ENCODE data around the gene EML4. TPM values are rescaled to one million over a fixed set of nuclear protein-coding genes. Genes with fewer than 3 reads are reported as not detected.
A peak's percentile ranks its signal among the peaks of the same experiment; 100 is the strongest.

EML4 gene
- total RNA-seq, 1 donor from 2014 or later: 117 TPM

DNA sequence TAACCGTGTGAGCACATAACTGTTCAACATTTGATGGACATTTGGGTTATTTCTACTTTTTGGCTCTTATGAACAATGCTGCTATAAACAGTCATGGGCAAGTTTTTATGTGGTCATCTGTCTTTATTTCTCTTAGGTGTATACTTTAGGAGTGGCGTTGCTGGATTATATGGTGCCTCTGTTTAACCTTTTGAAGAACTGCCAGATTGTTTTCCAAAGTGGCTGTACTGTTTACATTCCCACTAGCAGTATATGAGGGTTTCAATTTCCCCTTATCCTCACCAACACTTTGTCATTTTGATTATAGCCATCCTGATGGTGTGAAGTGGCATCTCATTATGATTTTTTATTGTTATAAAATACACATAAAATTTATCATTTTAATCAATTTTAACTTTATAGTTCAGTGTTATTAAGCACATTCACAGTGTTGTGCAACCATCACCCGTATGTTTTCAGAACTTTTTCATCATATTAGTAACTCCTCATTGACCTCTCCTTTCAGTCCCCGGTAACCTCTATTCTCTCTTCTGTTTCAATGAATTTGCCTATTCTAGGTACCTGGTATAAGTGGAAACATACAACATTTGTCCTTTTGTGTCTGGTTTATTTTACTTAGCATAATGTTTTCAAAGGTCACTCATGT lies 55.4 kb downstream of the EML4 start:
- H3K27ac Mint-ChIP-seq: peak overlapping the region; percentile 33
- no peaks in the 10 kb centered on the region for H3K9me3 Mint-ChIP-seq
- no peak for DNase-seq (ENCODE audit: extremely low spot score, unreplicated experiment)
- H3K4me1 Mint-ChIP-seq (ENCODE audit: unreplicated experiment): peaks cover 28% of the 10 kb centered on the region
- H3K36me3 Mint-ChIP-seq: peaks cover 15% of the 10 kb centered on the region
- TF ChIP-seq CTCF (conservative IDR thresholded peaks at IDR 0.05): no peak
- no peaks in the 10 kb centered on the region for H3K27me3 Mint-ChIP-seq
- H3K4me3 Mint-ChIP-seq: no peak overlapping the region

DNA sequence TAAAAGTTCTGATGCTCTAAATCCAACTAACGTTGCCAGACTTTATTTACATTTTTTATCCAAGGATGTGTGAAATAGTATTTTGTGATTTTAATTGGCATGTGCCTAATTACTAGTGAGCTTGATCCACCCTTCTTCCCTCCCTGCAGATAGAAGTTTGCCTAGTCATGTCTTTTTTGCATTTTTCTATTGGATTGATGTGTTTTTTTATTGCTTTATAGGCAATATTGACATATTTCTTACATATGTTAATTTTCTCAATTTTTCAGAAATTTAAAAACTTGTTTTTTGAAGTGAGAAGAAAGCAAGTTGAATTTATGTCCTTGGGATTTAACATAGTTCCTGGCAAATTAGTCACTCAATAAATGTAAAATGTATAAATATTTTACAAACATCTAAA lies 56.4 kb downstream of the EML4 start:
- no peak overlapping the region for H3K27ac Mint-ChIP-seq
- no peak for DNase-seq (ENCODE audit: extremely low spot score, unreplicated experiment)
- H3K4me3 Mint-ChIP-seq: no peak overlapping the region
- H3K9me3 Mint-ChIP-seq: no peaks in the 10 kb centered on the region
- peaks cover 11% of the 10 kb centered on the region for H3K36me3 Mint-ChIP-seq
- no peaks in the 10 kb centered on the region for H3K27me3 Mint-ChIP-seq
- H3K4me1 Mint-ChIP-seq (ENCODE audit: unreplicated experiment): peaks cover 31% of the 10 kb centered on the region
- no peak for TF ChIP-seq CTCF (conservative IDR thresholded peaks at IDR 0.05)

DNA sequence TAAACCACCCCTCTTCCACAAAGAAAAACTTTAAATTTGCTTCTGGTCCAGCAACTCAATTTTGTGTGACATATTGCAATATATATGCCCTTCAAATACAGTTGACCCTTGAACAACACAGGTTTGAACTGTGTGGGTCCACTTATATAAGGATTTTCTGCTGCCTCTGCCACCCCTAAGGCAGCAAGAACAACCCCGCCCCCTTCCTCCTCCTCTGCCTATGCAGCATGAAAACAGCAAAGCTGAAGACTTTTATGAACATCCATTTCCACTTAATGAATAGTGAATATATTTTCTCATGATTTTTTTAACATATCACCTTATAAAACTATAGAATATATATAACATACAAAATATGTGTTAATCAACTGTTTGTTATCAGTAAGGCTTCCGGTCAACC lies 58.3 kb downstream of the EML4 start:
- peaks cover 35% of the 10 kb centered on the region for H3K4me1 Mint-ChIP-seq (ENCODE audit: unreplicated experiment)
- no peak for TF ChIP-seq CTCF (conservative IDR thresholded peaks at IDR 0.05)
- H3K4me3 Mint-ChIP-seq: no peak overlapping the region
- no peak overlapping the region for H3K27ac Mint-ChIP-seq
- peaks cover 10% of the 10 kb centered on the region for H3K36me3 Mint-ChIP-seq
- no peaks in the 10 kb centered on the region for H3K9me3 Mint-ChIP-seq
- no peak for DNase-seq (ENCODE audit: extremely low spot score, unreplicated experiment)
- H3K27me3 Mint-ChIP-seq: no peaks in the 10 kb centered on the region

- Mint-ChIP-seq H3K4me3 (no peak overlapping the region), H3K9me3 (no peaks in the 10 kb centered on the region), H3K36me3 (peaks cover 7% of the 10 kb centered on the region), H3K27me3 (no peaks in the 10 kb centered on the region), H3K27ac (no peak overlapping the region), H3K4me1 (ENCODE audit: unreplicated experiment) (peaks cover 37% of the 10 kb centered on the region)
- DNase-seq (ENCODE audit: extremely low spot score, unreplicated experiment): no peak
- TF ChIP-seq CTCF (conservative IDR thresholded peaks at IDR 0.05): no peak
Observed at GRCh38 chr2:42228101-42228500, 58.9 kb downstream of the EML4 start.

- Mint-ChIP-seq H3K36me3 (peaks cover 4% of the 10 kb centered on the region), H3K4me3 (no peak overlapping the region), H3K9me3 (no peaks in the 10 kb centered on the region), H3K4me1 (ENCODE audit: unreplicated experiment) (peaks cover 24% of the 10 kb centered on the region), H3K27me3 (no peaks in the 10 kb centered on the region), H3K27ac (no peak overlapping the region)
- DNase-seq (ENCODE audit: extremely low spot score, unreplicated experiment): no peak
- no peak for TF ChIP-seq CTCF (conservative IDR thresholded peaks at IDR 0.05)
Observed at GRCh38 chr2:42229949-42230348, 60.8 kb downstream of the EML4 start.

DNA sequence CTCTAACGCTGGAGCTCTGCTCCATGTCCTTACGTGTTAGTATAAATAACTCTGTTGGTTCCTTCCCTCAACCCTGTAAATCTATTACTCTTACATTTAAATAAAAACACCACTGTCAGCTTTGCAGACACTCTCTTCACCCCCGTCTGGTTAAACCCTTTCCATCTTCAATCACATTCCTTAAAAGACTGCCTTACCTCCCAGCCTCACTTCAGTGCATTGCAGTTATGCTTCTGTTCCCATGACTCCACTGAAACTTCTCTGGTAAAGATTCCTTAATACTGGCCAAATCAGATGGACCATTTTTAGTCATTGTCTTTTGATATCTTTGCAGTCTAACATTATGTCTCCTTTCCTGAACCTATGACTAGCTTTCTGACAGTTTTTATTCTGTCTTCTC lies 61.7 kb downstream of the EML4 start:
- DNase-seq (ENCODE audit: extremely low spot score, unreplicated experiment): no peak
- H3K4me3 Mint-ChIP-seq: no peak overlapping the region
- peaks cover 26% of the 10 kb centered on the region for H3K4me1 Mint-ChIP-seq (ENCODE audit: unreplicated experiment)
- peaks cover 4% of the 10 kb centered on the region for H3K36me3 Mint-ChIP-seq
- H3K27ac Mint-ChIP-seq: peak overlapping the region; percentile 4
- H3K9me3 Mint-ChIP-seq: no peaks in the 10 kb centered on the region
- H3K27me3 Mint-ChIP-seq: no peaks in the 10 kb centered on the region
- no peak for TF ChIP-seq CTCF (conservative IDR thresholded peaks at IDR 0.05)

Measured in type B pancreatic cell (in vitro differentiated cells).